ENCODE results near the gene MGAT5. TPM values are rescaled to one million over a fixed set of nuclear protein-coding genes. Genes with fewer than 3 reads are reported as not detected.

The MGAT5 gene
- total RNA-seq, 1 donor from 2014 or later = 70.3 TPM

Small RNA genes within 50 kb of the gene (small RNA-seq; reads per million reads assigned to genes)
- not detected for gene RNA5SP104
